ENCODE measurements around the gene IFITM10.
A peak's percentile ranks its signal among the peaks of the same experiment; 100 is the strongest.

IFITM10 gene

GRCh38 chr11:1760351-1761109 is 10.1 kb upstream of the IFITM10 start:
- no peaks in the 10 kb centered on the region for H3K27me3 ChIP-seq
- no peaks in the 10 kb centered on the region for H3K9me3 ChIP-seq
- peaks cover 41 to 62% (median 44%) of the 10 kb centered on the region in 3 donors for H3K36me3 ChIP-seq
- no peak for TF ChIP-seq CTCF (IDR thresholded peaks at IDR 0.05)
- intact Hi-C loops (cut with DNase I; ENCODE audit: low total_unique reads): no loop called here
- peak overlapping the region in 1 of 2 donors; percentile 37 for H3K4me3 ChIP-seq
- peak; percentile 87 to 97 for DNase-seq
- peak overlapping the region; percentile 92 to 93 for H3K27ac ChIP-seq
- H3K4me1 ChIP-seq: peaks cover 0 to 81% (median 63%) of the 10 kb centered on the region in 4 donors

- peak overlapping the region in 1 of 2 donors; percentile 27 for H3K4me3 ChIP-seq
- peaks cover 0 to 82% (median 64%) of the 10 kb centered on the region in 4 donors for H3K4me1 ChIP-seq
- peak overlapping the region; percentile 92 to 93 for H3K27ac ChIP-seq
- no peak for DNase-seq
- H3K27me3 ChIP-seq: no peaks in the 10 kb centered on the region
- H3K9me3 ChIP-seq: no peaks in the 10 kb centered on the region
- H3K36me3 ChIP-seq: peaks cover 48 to 69% (median 51%) of the 10 kb centered on the region in 3 donors
- intact Hi-C loops (cut with DNase I; ENCODE audit: low total_unique reads): loop anchor here (10.0 kb wide), 1 partner anchor 195 kb away; no protein-coding TSS in a partner anchor
- TF ChIP-seq CTCF (IDR thresholded peaks at IDR 0.05): no peak
These were observed 9.4 kb upstream of the IFITM10 start for GRCh38 chr11:1759851-1760220.

- H3K4me1 ChIP-seq: peaks cover 0 to 78% (median 62%) of the 10 kb centered on the region in 4 donors
- TF ChIP-seq CTCF (IDR thresholded peaks at IDR 0.05): no peak
These were observed 8.9 kb upstream of the IFITM10 start for GRCh38 chr11:1759151-1759850.

GRCh38 chr11:1758611-1759150 is 8.3 kb upstream of the IFITM10 start:
- intact Hi-C loops (cut with DNase I; ENCODE audit: low total_unique reads): loop anchor here (10.0 kb wide), 1 partner anchor 194 kb away; no protein-coding TSS in a partner anchor
- peaks cover 55 to 81% (median 63%) of the 10 kb centered on the region in 3 donors for H3K36me3 ChIP-seq

More at GRCh38 chr11:1759151-1759850, 8.9 kb upstream of the IFITM10 start:
- H3K9me3 ChIP-seq: no peaks in the 10 kb centered on the region
- H3K27ac ChIP-seq: peak overlapping the region; percentile 92 to 93
- peak overlapping the region in 1 of 2 donors; percentile 27 for H3K4me3 ChIP-seq
- peaks cover 51 to 75% (median 57%) of the 10 kb centered on the region in 3 donors for H3K36me3 ChIP-seq
- DNase-seq: no peak
- H3K27me3 ChIP-seq: no peaks in the 10 kb centered on the region
- intact Hi-C loops (cut with DNase I; ENCODE audit: low total_unique reads): loop anchor here (10.0 kb wide), 1 partner anchor 194 kb away; no protein-coding TSS in a partner anchor

More at GRCh38 chr11:1758611-1759150, 8.3 kb upstream of the IFITM10 start:
- H3K27ac ChIP-seq: peak overlapping the region; percentile 92 to 93
- TF ChIP-seq CTCF (IDR thresholded peaks at IDR 0.05): no peak
- peaks cover 0 to 76% (median 61%) of the 10 kb centered on the region in 4 donors for H3K4me1 ChIP-seq
- no peaks in the 10 kb centered on the region for H3K9me3 ChIP-seq
- H3K4me3 ChIP-seq: no peak overlapping the region
- no peaks in the 10 kb centered on the region for H3K27me3 ChIP-seq
- DNase-seq: no peak

All from tibial artery (tissue), 4 donors.